ENCODE measurements around the gene NUBPL.

GRCh38 chr14:31556191-31556590, 5.0 kb upstream of the NUBPL start:
- TF ChIP-seq, protein P1, sequence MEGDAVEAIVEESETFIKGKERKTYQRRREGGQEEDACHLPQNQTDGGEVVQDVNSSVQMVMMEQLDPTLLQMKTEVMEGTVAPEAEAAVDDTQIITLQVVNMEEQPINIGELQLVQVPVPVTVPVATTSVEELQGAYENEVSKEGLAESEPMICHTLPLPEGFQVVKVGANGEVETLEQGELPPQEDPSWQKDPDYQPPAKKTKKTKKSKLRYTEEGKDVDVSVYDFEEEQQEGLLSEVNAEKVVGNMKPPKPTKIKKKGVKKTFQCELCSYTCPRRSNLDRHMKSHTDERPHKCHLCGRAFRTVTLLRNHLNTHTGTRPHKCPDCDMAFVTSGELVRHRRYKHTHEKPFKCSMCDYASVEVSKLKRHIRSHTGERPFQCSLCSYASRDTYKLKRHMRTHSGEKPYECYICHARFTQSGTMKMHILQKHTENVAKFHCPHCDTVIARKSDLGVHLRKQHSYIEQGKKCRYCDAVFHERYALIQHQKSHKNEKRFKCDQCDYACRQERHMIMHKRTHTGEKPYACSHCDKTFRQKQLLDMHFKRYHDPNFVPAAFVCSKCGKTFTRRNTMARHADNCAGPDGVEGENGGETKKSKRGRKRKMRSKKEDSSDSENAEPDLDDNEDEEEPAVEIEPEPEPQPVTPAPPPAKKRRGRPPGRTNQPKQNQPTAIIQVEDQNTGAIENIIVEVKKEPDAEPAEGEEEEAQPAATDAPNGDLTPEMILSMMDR (conservative IDR thresholded peaks at IDR 0.05; ENCODE audit: low read length) = no peak
- TF ChIP-seq EZH2phosphoT487 (IDR thresholded peaks at IDR 0.05; ENCODE audit: borderline replicate concordance) = no peak
